ENCODE measurements around the gene WWC2. TPM values are rescaled to one million over a fixed set of nuclear protein-coding genes. Genes with fewer than 3 reads are reported as not detected.

The WWC2 gene
- total RNA-seq, 4 donors from 2014 or later = 4.6 to 40.4 (median 9.5) TPM

- TF ChIP-seq POLR2A (IDR thresholded peaks at IDR 0.05) (no peak), CTCF (IDR thresholded peaks at IDR 0.05) (no peak)
Measured at GRCh38 chr4:183264614-183265013, 165.6 kb downstream of the WWC2 start.

GRCh38 chr4:183266371-183266770, 167.3 kb downstream of the WWC2 start:
- H3K27me3 ChIP-seq = no peaks in the 10 kb centered on the region
- no peak overlapping the region for H3K27ac ChIP-seq
- H3K4me3 ChIP-seq = no peak overlapping the region
- H3K4me1 ChIP-seq = peaks cover 0 to 7% (median 0%) of the 10 kb centered on the region in 4 donors
- DNase-seq = no peak
- no peaks in the 10 kb centered on the region for H3K9me3 ChIP-seq
- H3K36me3 ChIP-seq = no peaks in the 10 kb centered on the region
- no peak for TF ChIP-seq POLR2A (IDR thresholded peaks at IDR 0.05)
- no peak for TF ChIP-seq CTCF (IDR thresholded peaks at IDR 0.05)

More at GRCh38 chr4:183264614-183265013, 165.6 kb downstream of the WWC2 start:
- H3K4me3 ChIP-seq = no peak overlapping the region
- no peak for DNase-seq
- no peaks in the 10 kb centered on the region for H3K27me3 ChIP-seq
- H3K9me3 ChIP-seq = no peaks in the 10 kb centered on the region
- no peak overlapping the region for H3K27ac ChIP-seq
- peaks cover 0 to 7% (median 0%) of the 10 kb centered on the region in 4 donors for H3K4me1 ChIP-seq
- peaks cover 0 to 9% (median 0%) of the 10 kb centered on the region in 3 donors for H3K36me3 ChIP-seq

DNA sequence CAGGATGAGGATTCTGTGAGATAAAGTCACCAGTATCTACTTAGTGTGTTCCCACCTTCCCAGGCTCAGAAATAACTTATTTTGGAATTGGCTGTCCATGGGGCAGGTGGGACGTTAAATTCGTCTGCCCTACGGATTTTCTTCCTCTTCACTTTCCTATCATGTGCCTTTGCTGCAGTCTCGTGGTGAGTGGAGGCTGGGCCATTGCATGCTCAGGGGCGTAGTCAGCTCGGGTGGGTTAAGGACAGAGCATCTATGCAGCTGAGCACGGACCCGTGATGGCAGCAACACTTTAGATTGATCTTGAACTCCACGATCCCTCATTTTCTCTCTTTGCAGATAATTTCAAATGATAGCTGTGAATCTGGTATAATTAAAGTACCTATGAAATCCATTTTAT, 169.5 kb downstream of the WWC2 start:
- no peak for DNase-seq
- no peaks in the 10 kb centered on the region for H3K27me3 ChIP-seq
- no peaks in the 10 kb centered on the region for H3K36me3 ChIP-seq
- H3K27ac ChIP-seq = no peak overlapping the region
- TF ChIP-seq POLR2A (IDR thresholded peaks at IDR 0.05) (no peak), CTCF (IDR thresholded peaks at IDR 0.05) (no peak)
- no peaks in the 10 kb centered on the region for H3K4me1 ChIP-seq
- H3K4me3 ChIP-seq = no peak overlapping the region
- H3K9me3 ChIP-seq = no peaks in the 10 kb centered on the region

DNA sequence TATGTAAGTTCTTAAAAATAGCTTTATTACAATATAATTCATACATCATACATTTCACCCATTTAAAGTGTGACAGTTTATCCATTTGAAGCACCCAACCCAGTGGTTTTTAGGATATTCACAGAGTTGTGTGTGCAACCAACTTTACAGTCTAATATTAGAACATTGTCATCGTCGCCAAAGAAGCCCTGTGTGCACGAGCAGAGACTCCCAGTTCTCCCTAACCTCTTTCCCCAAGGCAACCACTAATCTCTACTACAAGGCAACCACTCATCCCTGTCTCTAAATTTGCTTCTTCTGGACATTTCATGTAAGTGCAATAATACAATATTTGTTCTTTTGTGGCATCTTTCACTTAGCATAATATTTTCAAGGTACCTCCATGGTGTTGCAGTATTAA, 173.3 kb downstream of the WWC2 start:
- no peaks in the 10 kb centered on the region for H3K36me3 ChIP-seq
- peaks cover 0 to 11% (median 2%) of the 10 kb centered on the region in 4 donors for H3K9me3 ChIP-seq
- no peaks in the 10 kb centered on the region for H3K27me3 ChIP-seq
- no peaks in the 10 kb centered on the region for H3K4me1 ChIP-seq
- H3K4me3 ChIP-seq = no peak overlapping the region
- TF ChIP-seq CTCF (IDR thresholded peaks at IDR 0.05) (no peak), POLR2A (IDR thresholded peaks at IDR 0.05) (no peak)
- DNase-seq = no peak
- H3K27ac ChIP-seq = no peak overlapping the region

GRCh38 chr4:183276106-183276505, 177.0 kb downstream of the WWC2 start:
- Histone ChIP-seq H3K9me3 (peaks cover 0 to 11% (median 2%) of the 10 kb centered on the region in 4 donors), H3K36me3 (no peaks in the 10 kb centered on the region), H3K27me3 (no peaks in the 10 kb centered on the region)

More at GRCh38 chr4:183276106-183276505, 177.0 kb downstream of the WWC2 start:
- no peaks in the 10 kb centered on the region for H3K4me1 ChIP-seq
- TF ChIP-seq POLR2A (IDR thresholded peaks at IDR 0.05) (no peak), CTCF (IDR thresholded peaks at IDR 0.05) (no peak)
- H3K4me3 ChIP-seq = no peak overlapping the region
- no peak overlapping the region for H3K27ac ChIP-seq
- no peak for DNase-seq

Data from Peyer's patch (tissue), 4 donors.